ENCODE data around the gene FARS2. TPM values are rescaled to one million over a fixed set of nuclear protein-coding genes. Genes with fewer than 3 reads are reported as not detected.

Gene FARS2
- total RNA-seq, 3 donors from 2014 or later = 12.0 to 29.6 (median 24.3) TPM

- H3K27ac ChIP-seq = no peak overlapping the region
- no peaks in the 10 kb centered on the region for H3K27me3 ChIP-seq
- H3K36me3 ChIP-seq = no peaks in the 10 kb centered on the region
- H3K9me3 ChIP-seq = no peaks in the 10 kb centered on the region
- no peaks in the 10 kb centered on the region for H3K4me1 ChIP-seq
- DNase-seq (ENCODE audit: low spot score in 2 of 2) = no peak
- TF ChIP-seq POLR2A (IDR thresholded peaks at IDR 0.05) = no peak
- TF ChIP-seq, protein P1, sequence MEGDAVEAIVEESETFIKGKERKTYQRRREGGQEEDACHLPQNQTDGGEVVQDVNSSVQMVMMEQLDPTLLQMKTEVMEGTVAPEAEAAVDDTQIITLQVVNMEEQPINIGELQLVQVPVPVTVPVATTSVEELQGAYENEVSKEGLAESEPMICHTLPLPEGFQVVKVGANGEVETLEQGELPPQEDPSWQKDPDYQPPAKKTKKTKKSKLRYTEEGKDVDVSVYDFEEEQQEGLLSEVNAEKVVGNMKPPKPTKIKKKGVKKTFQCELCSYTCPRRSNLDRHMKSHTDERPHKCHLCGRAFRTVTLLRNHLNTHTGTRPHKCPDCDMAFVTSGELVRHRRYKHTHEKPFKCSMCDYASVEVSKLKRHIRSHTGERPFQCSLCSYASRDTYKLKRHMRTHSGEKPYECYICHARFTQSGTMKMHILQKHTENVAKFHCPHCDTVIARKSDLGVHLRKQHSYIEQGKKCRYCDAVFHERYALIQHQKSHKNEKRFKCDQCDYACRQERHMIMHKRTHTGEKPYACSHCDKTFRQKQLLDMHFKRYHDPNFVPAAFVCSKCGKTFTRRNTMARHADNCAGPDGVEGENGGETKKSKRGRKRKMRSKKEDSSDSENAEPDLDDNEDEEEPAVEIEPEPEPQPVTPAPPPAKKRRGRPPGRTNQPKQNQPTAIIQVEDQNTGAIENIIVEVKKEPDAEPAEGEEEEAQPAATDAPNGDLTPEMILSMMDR (IDR thresholded peaks at IDR 0.05) = no peak
- TF ChIP-seq POLR2AphosphoS5 (IDR thresholded peaks at IDR 0.05) = no peak
- intact Hi-C loops (cut with DNase I; ENCODE audit: low total_unique reads) = no loop called here
- H3K4me3 ChIP-seq = peak overlapping the region in 1 of 3 donors; percentile 3
Observed at GRCh38 chr6:5497896-5498578, 236.7 kb downstream of the FARS2 start.

- no peaks in the 10 kb centered on the region for H3K9me3 ChIP-seq
- no peak for TF ChIP-seq POLR2A (IDR thresholded peaks at IDR 0.05)
- TF ChIP-seq, protein P1 (IDR thresholded peaks at IDR 0.05) = no peak
- no peak for TF ChIP-seq POLR2AphosphoS5 (IDR thresholded peaks at IDR 0.05)
- DNase-seq (ENCODE audit: low spot score in 2 of 2) = no peak
- H3K36me3 ChIP-seq = no peaks in the 10 kb centered on the region
- intact Hi-C loops (cut with DNase I; ENCODE audit: low total_unique reads) = no loop called here
- no peaks in the 10 kb centered on the region for H3K27me3 ChIP-seq
- no peaks in the 10 kb centered on the region for H3K4me1 ChIP-seq
- H3K4me3 ChIP-seq = no peak overlapping the region
- no peak overlapping the region for H3K27ac ChIP-seq
Observed at GRCh38 chr6:5498579-5498899, 237.2 kb downstream of the FARS2 start.

DNA sequence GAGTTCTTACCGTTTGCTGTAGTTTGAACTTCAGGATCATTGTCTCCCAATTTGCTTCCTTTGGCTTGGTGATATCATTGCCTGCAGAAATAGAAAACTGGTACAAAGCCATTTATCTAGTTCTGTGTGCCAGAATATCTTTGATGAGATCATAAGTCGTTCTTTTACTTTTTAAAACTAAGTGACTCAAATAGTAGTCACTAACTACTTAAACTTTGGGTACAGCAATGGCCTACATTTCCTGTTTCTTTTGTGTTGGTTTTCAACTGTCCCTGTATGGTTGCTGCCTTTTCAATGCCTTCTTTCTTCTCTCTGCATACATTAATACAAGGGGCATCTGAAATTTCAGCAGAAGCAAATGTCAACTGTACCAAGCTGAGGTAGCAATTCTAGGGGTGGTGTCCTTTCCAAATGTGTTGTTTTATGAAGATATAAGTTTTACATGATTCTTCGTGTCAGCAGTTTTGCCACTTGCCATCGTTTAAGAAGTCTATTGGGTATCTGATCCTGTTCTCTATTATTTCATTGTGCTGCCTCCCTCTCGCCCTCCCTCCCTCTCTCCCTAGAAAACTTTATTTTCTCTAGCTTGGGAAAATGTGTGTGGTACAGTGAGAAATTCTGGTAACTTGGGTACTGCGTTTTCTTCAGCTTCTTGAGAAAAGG is 238.5 kb downstream of the FARS2 start:
- H3K9me3 ChIP-seq = no peaks in the 10 kb centered on the region
- no peak for DNase-seq (ENCODE audit: low spot score in 2 of 2)
- TF ChIP-seq, protein P1 (IDR thresholded peaks at IDR 0.05) = no peak
- TF ChIP-seq POLR2A (IDR thresholded peaks at IDR 0.05) (no peak), POLR2AphosphoS5 (IDR thresholded peaks at IDR 0.05) (no peak)
- H3K27ac ChIP-seq = no peak overlapping the region
- no peaks in the 10 kb centered on the region for H3K4me1 ChIP-seq
- H3K27me3 ChIP-seq = no peaks in the 10 kb centered on the region
- H3K36me3 ChIP-seq = no peaks in the 10 kb centered on the region
- intact Hi-C loops (cut with DNase I; ENCODE audit: low total_unique reads) = no loop called here
- no peak overlapping the region for H3K4me3 ChIP-seq

GRCh38 chr6:5501837-5502236 is 240.5 kb downstream of the FARS2 start:
- Histone ChIP-seq H3K4me1 (no peaks in the 10 kb centered on the region), H3K4me3 (no peak overlapping the region), H3K36me3 (no peaks in the 10 kb centered on the region), H3K9me3 (no peaks in the 10 kb centered on the region), H3K27ac (no peak overlapping the region), H3K27me3 (no peaks in the 10 kb centered on the region)
- DNase-seq (ENCODE audit: low spot score in 2 of 2) = no peak
- TF ChIP-seq, protein P1 (IDR thresholded peaks at IDR 0.05) = no peak
- no peak for TF ChIP-seq POLR2A (IDR thresholded peaks at IDR 0.05)
- TF ChIP-seq POLR2AphosphoS5 (IDR thresholded peaks at IDR 0.05) = no peak
- intact Hi-C loops (cut with DNase I; ENCODE audit: low total_unique reads) = no loop called here

GRCh38 chr6:5504078-5504477 is 242.8 kb downstream of the FARS2 start:
- intact Hi-C loops (cut with DNase I; ENCODE audit: low total_unique reads) = no loop called here
- DNase-seq (ENCODE audit: low spot score in 2 of 2) = no peak

More at GRCh38 chr6:5504078-5504477, 242.8 kb downstream of the FARS2 start:
- H3K4me3 ChIP-seq = no peak overlapping the region
- no peaks in the 10 kb centered on the region for H3K9me3 ChIP-seq
- H3K4me1 ChIP-seq = no peaks in the 10 kb centered on the region
- H3K27ac ChIP-seq = no peak overlapping the region
- H3K36me3 ChIP-seq = no peaks in the 10 kb centered on the region
- H3K27me3 ChIP-seq = no peaks in the 10 kb centered on the region
- TF ChIP-seq POLR2A (IDR thresholded peaks at IDR 0.05) (no peak), POLR2AphosphoS5 (IDR thresholded peaks at IDR 0.05) (no peak)
- TF ChIP-seq, protein P1 (IDR thresholded peaks at IDR 0.05) = no peak
